ENCODE data around the gene PTPRM.
A peak's percentile ranks its signal among the peaks of the same experiment; 100 is the strongest.
"Not testable (repeated sequence)": the region's sequence is repeated elsewhere in the genome, so short reads cannot be mapped to it uniquely, and the experiment has no call there.

The PTPRM gene

GRCh38 chr18:7957297-7957696 lies 390.2 kb downstream of the PTPRM start:
- no peak for ATAC-seq
- no peak for TF ChIP-seq OSR1 (CRISPR knock-in tag; IDR thresholded peaks at IDR 0.05)
- TF ChIP-seq, protein P1, sequence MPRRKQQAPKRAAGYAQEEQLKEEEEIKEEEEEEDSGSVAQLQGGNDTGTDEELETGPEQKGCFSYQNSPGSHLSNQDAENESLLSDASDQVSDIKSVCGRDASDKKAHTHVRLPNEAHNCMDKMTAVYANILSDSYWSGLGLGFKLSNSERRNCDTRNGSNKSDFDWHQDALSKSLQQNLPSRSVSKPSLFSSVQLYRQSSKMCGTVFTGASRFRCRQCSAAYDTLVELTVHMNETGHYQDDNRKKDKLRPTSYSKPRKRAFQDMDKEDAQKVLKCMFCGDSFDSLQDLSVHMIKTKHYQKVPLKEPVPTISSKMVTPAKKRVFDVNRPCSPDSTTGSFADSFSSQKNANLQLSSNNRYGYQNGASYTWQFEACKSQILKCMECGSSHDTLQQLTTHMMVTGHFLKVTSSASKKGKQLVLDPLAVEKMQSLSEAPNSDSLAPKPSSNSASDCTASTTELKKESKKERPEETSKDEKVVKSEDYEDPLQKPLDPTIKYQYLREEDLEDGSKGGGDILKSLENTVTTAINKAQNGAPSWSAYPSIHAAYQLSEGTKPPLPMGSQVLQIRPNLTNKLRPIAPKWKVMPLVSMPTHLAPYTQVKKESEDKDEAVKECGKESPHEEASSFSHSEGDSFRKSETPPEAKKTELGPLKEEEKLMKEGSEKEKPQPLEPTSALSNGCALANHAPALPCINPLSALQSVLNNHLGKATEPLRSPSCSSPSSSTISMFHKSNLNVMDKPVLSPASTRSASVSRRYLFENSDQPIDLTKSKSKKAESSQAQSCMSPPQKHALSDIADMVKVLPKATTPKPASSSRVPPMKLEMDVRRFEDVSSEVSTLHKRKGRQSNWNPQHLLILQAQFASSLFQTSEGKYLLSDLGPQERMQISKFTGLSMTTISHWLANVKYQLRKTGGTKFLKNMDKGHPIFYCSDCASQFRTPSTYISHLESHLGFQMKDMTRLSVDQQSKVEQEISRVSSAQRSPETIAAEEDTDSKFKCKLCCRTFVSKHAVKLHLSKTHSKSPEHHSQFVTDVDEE (CRISPR knock-in tag; IDR thresholded peaks at IDR 0.05), result no peak
- no peak for TF ChIP-seq ZC3H10 (CRISPR knock-in tag; IDR thresholded peaks at IDR 0.05)
- TF ChIP-seq PPARA (CRISPR knock-in tag; IDR thresholded peaks at IDR 0.05; ENCODE audit: borderline replicate concordance), result no peak
- TF ChIP-seq GLIS3 (CRISPR knock-in tag; IDR thresholded peaks at IDR 0.05), result no peak
- no peak for TF ChIP-seq POU6F1 (CRISPR knock-in tag; IDR thresholded peaks at IDR 0.05; ENCODE audit: borderline replicate concordance, low read depth)
- no peak for TF ChIP-seq SNAI2 (CRISPR knock-in tag; IDR thresholded peaks at IDR 0.05)
- no peak for TF ChIP-seq ZNF70 (CRISPR knock-in tag; IDR thresholded peaks at IDR 0.05)

DNA sequence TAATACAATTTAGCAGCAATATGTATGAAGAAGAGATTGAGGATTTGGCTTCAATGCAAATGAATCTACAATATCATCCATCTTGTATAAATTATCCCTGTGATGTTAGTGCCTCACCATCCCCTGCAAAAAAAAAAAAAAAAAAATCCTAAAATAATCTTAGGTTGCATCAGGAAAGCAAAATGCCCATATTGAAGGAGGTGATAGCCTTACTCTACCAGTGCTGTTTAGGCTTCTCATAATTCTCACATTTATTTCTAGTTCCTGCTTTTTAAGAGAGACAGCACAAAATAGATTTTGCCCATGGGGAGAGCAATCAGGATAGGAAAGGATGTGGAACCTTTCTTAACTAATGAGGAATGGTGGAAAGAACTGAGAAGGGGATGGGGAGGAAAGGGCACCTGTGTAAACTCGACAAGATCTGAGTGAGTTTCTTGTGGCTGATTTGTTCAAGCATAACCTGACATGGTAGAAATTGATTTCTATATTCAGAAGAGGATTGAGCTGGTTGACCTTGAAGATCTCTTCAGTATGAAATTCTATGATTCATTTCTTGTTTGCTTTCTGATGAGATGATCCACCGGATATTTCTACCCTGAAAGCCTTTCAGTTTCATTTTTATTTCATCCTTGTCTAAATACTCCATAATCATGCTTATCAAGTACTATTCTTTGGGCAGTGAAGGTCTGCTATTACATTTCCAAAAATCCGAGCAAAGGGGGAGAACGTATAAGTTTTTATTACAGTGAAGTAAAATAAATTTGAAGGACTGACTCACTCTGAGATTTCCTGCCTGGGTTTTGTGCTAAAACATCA lies 391.2 kb downstream of the PTPRM start:
- TF ChIP-seq SNAI2 (CRISPR knock-in tag; IDR thresholded peaks at IDR 0.05) (no peak), ZNF70 (CRISPR knock-in tag; IDR thresholded peaks at IDR 0.05) (peak; percentile 97)

DNA sequence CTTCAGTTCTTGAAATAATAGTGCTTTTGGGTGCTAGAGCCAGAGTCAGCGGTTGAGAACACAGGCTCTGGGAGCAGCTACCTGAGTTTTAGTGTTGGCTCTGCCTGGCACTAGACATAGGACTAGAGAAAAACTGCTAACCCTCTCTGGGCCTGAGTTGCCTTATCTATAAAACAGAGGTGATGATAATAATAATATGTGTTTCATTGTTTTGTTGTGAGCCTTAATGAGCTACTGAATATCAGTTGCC lies 391.7 kb downstream of the PTPRM start:
- TF ChIP-seq ISL1 (CRISPR knock-in tag; IDR thresholded peaks at IDR 0.05) (no peak), RARB (CRISPR knock-in tag; IDR thresholded peaks at IDR 0.05) (no peak), SNAI2 (CRISPR knock-in tag; IDR thresholded peaks at IDR 0.05) (no peak), ZNF8 (CRISPR knock-in tag; IDR thresholded peaks at IDR 0.05) (no peak), ARNTL (CRISPR knock-in tag; IDR thresholded peaks at IDR 0.05; ENCODE audit: borderline replicate concordance, low read depth) (no peak), ZNF70 (CRISPR knock-in tag; IDR thresholded peaks at IDR 0.05) (no peak)
- TF ChIP-seq, protein P2, sequence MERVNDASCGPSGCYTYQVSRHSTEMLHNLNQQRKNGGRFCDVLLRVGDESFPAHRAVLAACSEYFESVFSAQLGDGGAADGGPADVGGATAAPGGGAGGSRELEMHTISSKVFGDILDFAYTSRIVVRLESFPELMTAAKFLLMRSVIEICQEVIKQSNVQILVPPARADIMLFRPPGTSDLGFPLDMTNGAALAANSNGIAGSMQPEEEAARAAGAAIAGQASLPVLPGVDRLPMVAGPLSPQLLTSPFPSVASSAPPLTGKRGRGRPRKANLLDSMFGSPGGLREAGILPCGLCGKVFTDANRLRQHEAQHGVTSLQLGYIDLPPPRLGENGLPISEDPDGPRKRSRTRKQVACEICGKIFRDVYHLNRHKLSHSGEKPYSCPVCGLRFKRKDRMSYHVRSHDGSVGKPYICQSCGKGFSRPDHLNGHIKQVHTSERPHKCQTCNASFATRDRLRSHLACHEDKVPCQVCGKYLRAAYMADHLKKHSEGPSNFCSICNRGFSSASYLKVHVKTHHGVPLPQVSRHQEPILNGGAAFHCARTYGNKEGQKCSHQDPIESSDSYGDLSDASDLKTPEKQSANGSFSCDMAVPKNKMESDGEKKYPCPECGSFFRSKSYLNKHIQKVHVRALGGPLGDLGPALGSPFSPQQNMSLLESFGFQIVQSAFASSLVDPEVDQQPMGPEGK (CRISPR knock-in tag; IDR thresholded peaks at IDR 0.05; ENCODE audit: borderline replicate concordance), result no peak
- no peak for ATAC-seq

More for the DNA sequence above, 391.2 kb downstream of the PTPRM start:
- ATAC-seq, result no peak

- not testable (repeated sequence) for ATAC-seq
These were observed 399.6 kb downstream of the PTPRM start for GRCh38 chr18:7966682-7967081.

DNA sequence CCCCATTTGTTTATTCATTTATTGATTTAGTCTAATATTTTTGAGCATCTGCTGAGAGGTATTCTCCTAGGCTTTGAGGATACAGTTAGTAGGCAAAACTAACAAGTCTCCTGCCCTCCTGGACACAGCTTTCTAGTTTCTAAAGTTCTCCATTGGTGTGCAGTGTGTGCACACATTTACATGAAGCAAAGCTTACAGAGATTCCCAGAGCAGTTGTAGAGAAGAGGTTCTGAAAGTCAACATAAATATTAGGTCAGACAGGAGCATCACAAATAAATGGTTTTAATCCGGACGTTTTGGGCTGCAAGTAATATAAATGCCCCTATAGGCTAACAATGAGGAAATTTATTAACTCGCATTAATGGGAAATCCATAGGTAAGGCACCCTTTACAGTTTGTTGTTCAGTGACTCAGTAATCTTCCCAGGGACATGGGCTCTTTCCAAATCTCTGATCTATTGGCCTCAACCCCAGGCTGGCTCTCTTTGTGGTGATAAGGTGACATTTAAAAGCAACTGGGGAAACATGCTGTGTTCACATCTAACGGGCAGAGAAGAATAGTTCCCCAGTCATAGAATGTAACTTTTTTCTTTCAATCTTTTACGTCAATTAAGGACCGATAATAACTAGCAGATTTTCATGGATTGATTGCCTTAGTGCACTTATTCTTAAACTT lies 407.2 kb downstream of the PTPRM start:
- no peak for TF ChIP-seq ZFP3 (CRISPR knock-in tag; IDR thresholded peaks at IDR 0.05)
- ATAC-seq, result no peak

- TF ChIP-seq CSDC2 (CRISPR knock-in tag; IDR thresholded peaks at IDR 0.05) (no peak), SNAI2 (CRISPR knock-in tag; IDR thresholded peaks at IDR 0.05) (no peak), ZNF8 (CRISPR knock-in tag; IDR thresholded peaks at IDR 0.05) (no peak), ISL1 (CRISPR knock-in tag; IDR thresholded peaks at IDR 0.05) (no peak), ESRRG (CRISPR knock-in tag; IDR thresholded peaks at IDR 0.05) (no peak), OSR1 (CRISPR knock-in tag; IDR thresholded peaks at IDR 0.05) (no peak), ZNF565 (CRISPR knock-in tag; conservative IDR thresholded peaks at IDR 0.05; ENCODE audit: low read depth) (no peak), GLIS3 (CRISPR knock-in tag; IDR thresholded peaks at IDR 0.05) (no peak), BACH2 (CRISPR knock-in tag; IDR thresholded peaks at IDR 0.05; ENCODE audit: borderline replicate concordance) (no peak), POU6F1 (CRISPR knock-in tag; IDR thresholded peaks at IDR 0.05; ENCODE audit: borderline replicate concordance, low read depth) (no peak)
- TF ChIP-seq, protein P2 (CRISPR knock-in tag; IDR thresholded peaks at IDR 0.05; ENCODE audit: borderline replicate concordance), result no peak
- TF ChIP-seq, protein P3, sequence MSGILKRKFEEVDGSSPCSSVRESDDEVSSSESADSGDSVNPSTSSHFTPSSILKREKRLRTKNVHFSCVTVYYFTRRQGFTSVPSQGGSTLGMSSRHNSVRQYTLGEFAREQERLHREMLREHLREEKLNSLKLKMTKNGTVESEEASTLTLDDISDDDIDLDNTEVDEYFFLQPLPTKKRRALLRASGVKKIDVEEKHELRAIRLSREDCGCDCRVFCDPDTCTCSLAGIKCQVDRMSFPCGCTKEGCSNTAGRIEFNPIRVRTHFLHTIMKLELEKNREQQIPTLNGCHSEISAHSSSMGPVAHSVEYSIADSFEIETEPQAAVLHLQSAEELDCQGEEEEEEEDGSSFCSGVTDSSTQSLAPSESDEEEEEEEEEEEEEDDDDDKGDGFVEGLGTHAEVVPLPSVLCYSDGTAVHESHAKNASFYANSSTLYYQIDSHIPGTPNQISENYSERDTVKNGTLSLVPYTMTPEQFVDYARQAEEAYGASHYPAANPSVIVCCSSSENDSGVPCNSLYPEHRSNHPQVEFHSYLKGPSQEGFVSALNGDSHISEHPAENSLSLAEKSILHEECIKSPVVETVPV (CRISPR knock-in tag; IDR thresholded peaks at IDR 0.05), result no peak
- no peak for ATAC-seq
These were observed 410.8 kb downstream of the PTPRM start for GRCh38 chr18:7977897-7978296.

Measured in SK-N-SH treated with all-trans-retinoic acid at 6 μM for 48 hours (cell line).